GM12891 (cell line): Measurements from ENCODE around the gene JPH2.

Source experiments
- POLR2A ChIP-seq: IDR thresholded peaks from 2 replicates; pipeline ENCODE4 v1.6.1; 2011; ENCODE audit warnings: low read depth, low read length, control low read depth
- POLR2AphosphoS5 ChIP-seq: IDR thresholded peaks from 2 replicates; pipeline ENCODE4 v1.6.1; 2011; ENCODE audit warnings: low read depth, low read length, control low read depth

DNA sequence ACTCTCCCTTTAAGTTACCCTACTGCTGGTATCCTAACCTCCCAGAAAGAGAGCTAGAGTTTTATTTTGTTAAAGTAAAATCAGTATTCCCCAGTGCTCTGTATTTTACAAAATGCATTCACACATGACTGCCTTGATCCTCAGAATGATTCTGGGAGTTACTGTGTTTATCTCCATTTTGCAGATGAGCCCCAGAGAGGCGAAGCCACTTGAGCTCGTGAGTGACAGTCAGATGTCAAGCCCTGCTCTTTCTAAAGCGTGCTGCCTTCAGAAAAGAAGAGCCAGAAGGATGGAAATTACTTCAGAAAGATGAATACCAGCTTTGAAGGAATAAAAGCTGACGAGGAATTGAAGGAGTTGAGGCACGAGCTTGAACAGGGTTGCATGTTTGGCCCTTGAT lies 37.6 kb upstream of the JPH2 start:
- TF ChIP-seq POLR2A (no peak), POLR2AphosphoS5 (no peak)
